Measurements from ENCODE around the gene ARID4B. TPM values are rescaled to one million over a fixed set of nuclear protein-coding genes. Genes with fewer than 3 reads are reported as not detected.
"Not testable (repeated sequence)": the region's sequence is repeated elsewhere in the genome, so short reads cannot be mapped to it uniquely, and the experiment has no call there.

ARID4B gene
- polyA plus RNA-seq, 2 donors = 7.0 to 12.3 TPM

GRCh38 chr1:235160383-235160956, 167.5 kb downstream of the ARID4B start:
- WGBS, 2 donors = 5 to 8% methylated on average over 14 of the region's 14 CpGs
- Histone ChIP-seq H3K4me3 (ENCODE audit: low read depth in 1 of 2, low read length in 2 of 2) (peak overlapping the region; percentile 66 to 97), H3K36me3 (ENCODE audit: control insufficient read depth in 2 of 2, insufficient read depth in 2 of 2, low read length in 1 of 2) (peaks cover 2 to 7% of the 10 kb centered on the region in 2 donors)

GRCh38 chr1:235159930-235160329, 168.0 kb downstream of the ARID4B start:
- not testable (repeated sequence) for H3K27me3 ChIP-seq (ENCODE audit: control insufficient read depth in 1 of 2, insufficient read depth in 2 of 2, low read length in 2 of 2); H3K4me1 ChIP-seq (ENCODE audit: control insufficient read depth in 2 of 2, insufficient read depth in 2 of 2, low read length in 1 of 2); H3K9me3 ChIP-seq (ENCODE audit: control insufficient read depth in 2 of 2, insufficient read depth in 1 of 2, low read depth in 1 of 2, low read length in 1 of 2); H3K27ac ChIP-seq (ENCODE audit: low read depth in 2 of 2, low read length in 1 of 2); H3K36me3 ChIP-seq (ENCODE audit: control insufficient read depth in 2 of 2, insufficient read depth in 2 of 2, low read length in 1 of 2); H3K4me3 ChIP-seq (ENCODE audit: low read depth in 1 of 2, low read length in 2 of 2)
- WGBS, 2 donors = 77 to 81% methylated on average over 9 of the region's 9 CpGs

More at GRCh38 chr1:235160383-235160956, 167.5 kb downstream of the ARID4B start:
- H3K27ac ChIP-seq (ENCODE audit: low read depth in 2 of 2, low read length in 1 of 2) = peak overlapping the region; percentile 93 to 98
- no peaks in the 10 kb centered on the region for H3K9me3 ChIP-seq (ENCODE audit: control insufficient read depth in 2 of 2, insufficient read depth in 1 of 2, low read depth in 1 of 2, low read length in 1 of 2)
- H3K27me3 ChIP-seq (ENCODE audit: control insufficient read depth in 1 of 2, insufficient read depth in 2 of 2, low read length in 2 of 2) = no peaks in the 10 kb centered on the region
- peaks cover 0 to 3% of the 10 kb centered on the region in 2 donors for H3K4me1 ChIP-seq (ENCODE audit: control insufficient read depth in 2 of 2, insufficient read depth in 2 of 2, low read length in 1 of 2)

- H3K4me1 ChIP-seq (ENCODE audit: control insufficient read depth in 2 of 2, insufficient read depth in 2 of 2, low read length in 1 of 2); H3K27me3 ChIP-seq (ENCODE audit: control insufficient read depth in 1 of 2, insufficient read depth in 2 of 2, low read length in 2 of 2); H3K36me3 ChIP-seq (ENCODE audit: control insufficient read depth in 2 of 2, insufficient read depth in 2 of 2, low read length in 1 of 2); H3K9me3 ChIP-seq (ENCODE audit: control insufficient read depth in 2 of 2, insufficient read depth in 1 of 2, low read depth in 1 of 2, low read length in 1 of 2); H3K4me3 ChIP-seq (ENCODE audit: low read depth in 1 of 2, low read length in 2 of 2); H3K27ac ChIP-seq (ENCODE audit: low read depth in 2 of 2, low read length in 1 of 2): not testable (repeated sequence)
- WGBS, 2 donors = 86 to 87% methylated on average over 9 of the region's 9 CpGs
These were observed 168.7 kb downstream of the ARID4B start for GRCh38 chr1:235159284-235159683.

- Histone ChIP-seq H3K9me3 (ENCODE audit: control insufficient read depth in 2 of 2, insufficient read depth in 1 of 2, low read depth in 1 of 2, low read length in 1 of 2) (no peaks in the 10 kb centered on the region), H3K4me3 (ENCODE audit: low read depth in 1 of 2, low read length in 2 of 2) (no peak overlapping the region), H3K27ac (ENCODE audit: low read depth in 2 of 2, low read length in 1 of 2) (peak overlapping the region in 1 of 2 donors; percentile 8), H3K4me1 (ENCODE audit: control insufficient read depth in 2 of 2, insufficient read depth in 2 of 2, low read length in 1 of 2) (peaks cover 0 to 3% of the 10 kb centered on the region in 2 donors), H3K27me3 (ENCODE audit: control insufficient read depth in 1 of 2, insufficient read depth in 2 of 2, low read length in 2 of 2) (no peaks in the 10 kb centered on the region), H3K36me3 (ENCODE audit: control insufficient read depth in 2 of 2, insufficient read depth in 2 of 2, low read length in 1 of 2) (peaks cover 6 to 7% of the 10 kb centered on the region in 2 donors)
- 87 to 89% methylated on average over 6 of the region's 6 CpGs for WGBS, 2 donors
These were observed 169.3 kb downstream of the ARID4B start for GRCh38 chr1:235158680-235159079.

- Histone ChIP-seq H3K9me3 (ENCODE audit: control insufficient read depth in 2 of 2, insufficient read depth in 1 of 2, low read depth in 1 of 2, low read length in 1 of 2) (no peaks in the 10 kb centered on the region), H3K27me3 (ENCODE audit: control insufficient read depth in 1 of 2, insufficient read depth in 2 of 2, low read length in 2 of 2) (no peaks in the 10 kb centered on the region), H3K27ac (ENCODE audit: low read depth in 2 of 2, low read length in 1 of 2) (no peak overlapping the region), H3K36me3 (ENCODE audit: control insufficient read depth in 2 of 2, insufficient read depth in 2 of 2, low read length in 1 of 2) (peaks cover 7% of the 10 kb centered on the region in 2 donors), H3K4me1 (ENCODE audit: control insufficient read depth in 2 of 2, insufficient read depth in 2 of 2, low read length in 1 of 2) (peaks cover 0 to 3% of the 10 kb centered on the region in 2 donors), H3K4me3 (ENCODE audit: low read depth in 1 of 2, low read length in 2 of 2) (no peak overlapping the region)
- WGBS, 2 donors = 93 to 97% methylated on average over 4 of the region's 4 CpGs
These were observed 170.8 kb downstream of the ARID4B start for GRCh38 chr1:235157150-235157549.

- no peaks in the 10 kb centered on the region for H3K9me3 ChIP-seq (ENCODE audit: control insufficient read depth in 2 of 2, insufficient read depth in 1 of 2, low read depth in 1 of 2, low read length in 1 of 2)
- 75 to 79% methylated on average over 4 of the region's 4 CpGs for WGBS, 2 donors
- no peak overlapping the region for H3K27ac ChIP-seq (ENCODE audit: low read depth in 2 of 2, low read length in 1 of 2)
- H3K4me1 ChIP-seq (ENCODE audit: control insufficient read depth in 2 of 2, insufficient read depth in 2 of 2, low read length in 1 of 2) = peaks cover 0 to 3% of the 10 kb centered on the region in 2 donors
- no peak overlapping the region for H3K4me3 ChIP-seq (ENCODE audit: low read depth in 1 of 2, low read length in 2 of 2)
- H3K36me3 ChIP-seq (ENCODE audit: control insufficient read depth in 2 of 2, insufficient read depth in 2 of 2, low read length in 1 of 2) = peaks cover 7% of the 10 kb centered on the region in 2 donors
- H3K27me3 ChIP-seq (ENCODE audit: control insufficient read depth in 1 of 2, insufficient read depth in 2 of 2, low read length in 2 of 2) = no peaks in the 10 kb centered on the region
These were observed 171.2 kb downstream of the ARID4B start for GRCh38 chr1:235156740-235157139.

- H3K4me1 ChIP-seq (ENCODE audit: control insufficient read depth in 2 of 2, insufficient read depth in 2 of 2, low read length in 1 of 2) = peaks cover 0 to 3% of the 10 kb centered on the region in 2 donors
- no peak overlapping the region for H3K4me3 ChIP-seq (ENCODE audit: low read depth in 1 of 2, low read length in 2 of 2)
- H3K27me3 ChIP-seq (ENCODE audit: control insufficient read depth in 1 of 2, insufficient read depth in 2 of 2, low read length in 2 of 2) = no peaks in the 10 kb centered on the region
- no peaks in the 10 kb centered on the region for H3K9me3 ChIP-seq (ENCODE audit: control insufficient read depth in 2 of 2, insufficient read depth in 1 of 2, low read depth in 1 of 2, low read length in 1 of 2)
- 90 to 94% methylated on average over 3 of the region's 3 CpGs for WGBS, 2 donors
- no peak overlapping the region for H3K27ac ChIP-seq (ENCODE audit: low read depth in 2 of 2, low read length in 1 of 2)
- peaks cover 7% of the 10 kb centered on the region in 2 donors for H3K36me3 ChIP-seq (ENCODE audit: control insufficient read depth in 2 of 2, insufficient read depth in 2 of 2, low read length in 1 of 2)
These were observed 171.7 kb downstream of the ARID4B start for GRCh38 chr1:235156265-235156664.

- H3K27ac ChIP-seq (ENCODE audit: low read depth in 2 of 2, low read length in 1 of 2) = no peak overlapping the region
- no peaks in the 10 kb centered on the region for H3K27me3 ChIP-seq (ENCODE audit: control insufficient read depth in 1 of 2, insufficient read depth in 2 of 2, low read length in 2 of 2)
- H3K4me1 ChIP-seq (ENCODE audit: control insufficient read depth in 2 of 2, insufficient read depth in 2 of 2, low read length in 1 of 2) = no peaks in the 10 kb centered on the region
- H3K9me3 ChIP-seq (ENCODE audit: control insufficient read depth in 2 of 2, insufficient read depth in 1 of 2, low read depth in 1 of 2, low read length in 1 of 2) = no peaks in the 10 kb centered on the region
- no peak overlapping the region for H3K4me3 ChIP-seq (ENCODE audit: low read depth in 1 of 2, low read length in 2 of 2)
- peaks cover 9 to 13% of the 10 kb centered on the region in 2 donors for H3K36me3 ChIP-seq (ENCODE audit: control insufficient read depth in 2 of 2, insufficient read depth in 2 of 2, low read length in 1 of 2)
These were observed 175.7 kb downstream of the ARID4B start for GRCh38 chr1:235152235-235152634.

GRCh38 chr1:235151033-235151432, 176.9 kb downstream of the ARID4B start:
- Histone ChIP-seq H3K27ac (ENCODE audit: low read depth in 2 of 2, low read length in 1 of 2) (no peak overlapping the region), H3K27me3 (ENCODE audit: control insufficient read depth in 1 of 2, insufficient read depth in 2 of 2, low read length in 2 of 2) (no peaks in the 10 kb centered on the region), H3K9me3 (ENCODE audit: control insufficient read depth in 2 of 2, insufficient read depth in 1 of 2, low read depth in 1 of 2, low read length in 1 of 2) (no peaks in the 10 kb centered on the region), H3K4me1 (ENCODE audit: control insufficient read depth in 2 of 2, insufficient read depth in 2 of 2, low read length in 1 of 2) (no peaks in the 10 kb centered on the region), H3K4me3 (ENCODE audit: low read depth in 1 of 2, low read length in 2 of 2) (no peak overlapping the region), H3K36me3 (ENCODE audit: control insufficient read depth in 2 of 2, insufficient read depth in 2 of 2, low read length in 1 of 2) (peaks cover 6 to 8% of the 10 kb centered on the region in 2 donors)
- 52 to 62% methylated on average over 2 of the region's 2 CpGs for WGBS, 2 donors

GRCh38 chr1:235149824-235150223, 178.2 kb downstream of the ARID4B start:
- Histone ChIP-seq H3K4me1 (ENCODE audit: control insufficient read depth in 2 of 2, insufficient read depth in 2 of 2, low read length in 1 of 2) (no peaks in the 10 kb centered on the region), H3K36me3 (ENCODE audit: control insufficient read depth in 2 of 2, insufficient read depth in 2 of 2, low read length in 1 of 2) (peaks cover 6 to 14% of the 10 kb centered on the region in 2 donors), H3K9me3 (ENCODE audit: control insufficient read depth in 2 of 2, insufficient read depth in 1 of 2, low read depth in 1 of 2, low read length in 1 of 2) (no peaks in the 10 kb centered on the region), H3K4me3 (ENCODE audit: low read depth in 1 of 2, low read length in 2 of 2) (no peak overlapping the region), H3K27ac (ENCODE audit: low read depth in 2 of 2, low read length in 1 of 2) (no peak overlapping the region), H3K27me3 (ENCODE audit: control insufficient read depth in 1 of 2, insufficient read depth in 2 of 2, low read length in 2 of 2) (no peaks in the 10 kb centered on the region)
- WGBS, 2 donors = 96% methylated on average over 9 of the region's 9 CpGs

Data from esophagus (tissue), 2 donors.